NT2/D1 (cell line): ENCODE results near the gene PDE9A.

Source experiments
- DNase-seq: peaks from one replicate; pipeline ENCODE4 v3.0.0-alpha.2; 2011; ENCODE audit warnings: low read depth, low spot score
- H3K27me3 ChIP-seq: 2 replicates; pipeline ENCODE4 v1.6.0; 2011; ENCODE audit warnings: mild to moderate bottlenecking; ENCODE audit not compliant: insufficient read length, insufficient read depth
- H3K36me3 ChIP-seq: 2 replicates; pipeline ENCODE4 v1.6.1; 2011; ENCODE audit warnings: mild to moderate bottlenecking, low read length, mixed read lengths; ENCODE audit not compliant: insufficient read depth, insufficient read length
- H3K4me1 ChIP-seq: 2 replicates; pipeline ENCODE4 v1.5.1; 2011; ENCODE audit not compliant: insufficient read depth, insufficient read length
- H3K4me3 ChIP-seq: 2 replicates; pipeline ENCODE4 v1.5.1; 2011; ENCODE audit warnings: low read depth; ENCODE audit not compliant: insufficient read length
- H3K9ac ChIP-seq: 2 replicates; pipeline ENCODE4 v1.6.0; 2011; ENCODE audit warnings: low read depth; ENCODE audit not compliant: insufficient read length
- H3K9me3 ChIP-seq: 2 replicates; pipeline ENCODE4 v1.5.1; 2011; ENCODE audit warnings: mild to moderate bottlenecking, low read length; ENCODE audit not compliant: insufficient read depth
- SUZ12 ChIP-seq: IDR thresholded peaks from 2 replicates; pipeline ENCODE4 v1.6.1; 2011; ENCODE audit not compliant: insufficient read length, insufficient read depth; ENCODE audit errors: extremely low read depth
- YY1 ChIP-seq: IDR thresholded peaks from 2 replicates; pipeline ENCODE4 v1.6.1; 2011; ENCODE audit not compliant: insufficient read length, insufficient read depth
- ZNF274 ChIP-seq: IDR thresholded peaks from 2 replicates; pipeline ENCODE4 v1.6.1; 2011; ENCODE audit warnings: mild to moderate bottlenecking, low read depth, low read length

Gene PDE9A

GRCh38 chr21:42744520-42745445 is 91.4 kb downstream of the PDE9A start:
- H3K36me3 ChIP-seq: peaks cover 13% of the 10 kb centered on the region
- H3K4me3 ChIP-seq: no peak overlapping the region
- H3K4me1 ChIP-seq: peaks cover 38% of the 10 kb centered on the region
- H3K9me3 ChIP-seq: no peaks in the 10 kb centered on the region
- no peak for DNase-seq
- no peak overlapping the region for H3K9ac ChIP-seq
- H3K27me3 ChIP-seq: no peaks in the 10 kb centered on the region
- TF ChIP-seq ZNF274: no peak
- no peak for TF ChIP-seq YY1
- TF ChIP-seq SUZ12: no peak

- no peak overlapping the region for H3K9ac ChIP-seq
- TF ChIP-seq YY1 (no peak), SUZ12 (no peak), ZNF274 (no peak)
- no peaks in the 10 kb centered on the region for H3K27me3 ChIP-seq
- H3K9me3 ChIP-seq: no peaks in the 10 kb centered on the region
- peaks cover 38% of the 10 kb centered on the region for H3K4me1 ChIP-seq
- no peak overlapping the region for H3K4me3 ChIP-seq
- H3K36me3 ChIP-seq: peaks cover 13% of the 10 kb centered on the region
- no peak for DNase-seq
Observed at GRCh38 chr21:42745511-42746239, 92.3 kb downstream of the PDE9A start.

GRCh38 chr21:42746240-42746592 is 92.8 kb downstream of the PDE9A start:
- peaks cover 10% of the 10 kb centered on the region for H3K36me3 ChIP-seq
- peaks cover 42% of the 10 kb centered on the region for H3K4me1 ChIP-seq
- no peak overlapping the region for H3K4me3 ChIP-seq
- H3K9ac ChIP-seq: no peak overlapping the region
- no peaks in the 10 kb centered on the region for H3K9me3 ChIP-seq
- no peaks in the 10 kb centered on the region for H3K27me3 ChIP-seq
- no peak for DNase-seq
- no peak for TF ChIP-seq SUZ12
- no peak for TF ChIP-seq YY1
- TF ChIP-seq ZNF274: no peak

GRCh38 chr21:42746593-42747275 is 93.3 kb downstream of the PDE9A start:
- Histone ChIP-seq H3K36me3 (peaks cover 7% of the 10 kb centered on the region), H3K9ac (peak overlapping the region; percentile 61), H3K27me3 (no peaks in the 10 kb centered on the region), H3K4me1 (peaks cover 38% of the 10 kb centered on the region), H3K4me3 (no peak overlapping the region), H3K9me3 (no peaks in the 10 kb centered on the region)
- TF ChIP-seq ZNF274 (no peak), YY1 (no peak), SUZ12 (no peak)
- DNase-seq: no peak

GRCh38 chr21:42747276-42747701 is 93.9 kb downstream of the PDE9A start:
- TF ChIP-seq ZNF274 (no peak), SUZ12 (no peak), YY1 (no peak)
- DNase-seq: peak; percentile 22
- no peaks in the 10 kb centered on the region for H3K9me3 ChIP-seq
- peaks cover 38% of the 10 kb centered on the region for H3K4me1 ChIP-seq
- no peaks in the 10 kb centered on the region for H3K27me3 ChIP-seq
- peaks cover 7% of the 10 kb centered on the region for H3K36me3 ChIP-seq
- peak overlapping the region; percentile 5 for H3K9ac ChIP-seq
- H3K4me3 ChIP-seq: no peak overlapping the region

GRCh38 chr21:42747746-42748351 is 94.4 kb downstream of the PDE9A start:
- no peak for DNase-seq
- peaks cover 11% of the 10 kb centered on the region for H3K36me3 ChIP-seq
- H3K27me3 ChIP-seq: no peaks in the 10 kb centered on the region
- peaks cover 36% of the 10 kb centered on the region for H3K4me1 ChIP-seq
- peak overlapping the region; percentile 5 for H3K9ac ChIP-seq
- H3K9me3 ChIP-seq: no peaks in the 10 kb centered on the region
- no peak for TF ChIP-seq ZNF274
- TF ChIP-seq SUZ12: no peak
- TF ChIP-seq YY1: no peak
- H3K4me3 ChIP-seq: no peak overlapping the region
